ENCODE data around the gene RNF44.

GRCh38 chr5:176540476-176540899 is 3.3 kb upstream of the RNF44 start:
- no peak for TF ChIP-seq ELF1 (IDR thresholded peaks at IDR 0.05; ENCODE audit: borderline replicate concordance, low read depth)
- TF ChIP-seq CTCF (IDR thresholded peaks at IDR 0.05 in 2 of 3, conservative IDR thresholded peaks at IDR 0.05 in 1 of 3; ENCODE audit: borderline replicate concordance in 1 of 3, insufficient read depth in 1 of 3, low read depth in 2 of 3, low read length in 2 of 3): no peak
- TF ChIP-seq SIN3A (IDR thresholded peaks at IDR 0.05; ENCODE audit: low read depth): no peak
- TF ChIP-seq SP1 (IDR thresholded peaks at IDR 0.05; ENCODE audit: low read depth): no peak
- no peak for TF ChIP-seq EZH2phosphoT487 (IDR thresholded peaks at IDR 0.05; ENCODE audit: borderline replicate concordance)
- TF ChIP-seq EZH2 (IDR thresholded peaks at IDR 0.05): no peak
- TF ChIP-seq YY1 (IDR thresholded peaks at IDR 0.05; ENCODE audit: extremely low read depth, insufficient replicate concordance, low read depth, low read length): no peak
- no peak for TF ChIP-seq CBX3 (IDR thresholded peaks at IDR 0.05; ENCODE audit: low read depth)
- no peak for TF ChIP-seq CEBPB (IDR thresholded peaks at IDR 0.05; ENCODE audit: low read depth)
- TF ChIP-seq POLR2AphosphoS5 (IDR thresholded peaks at IDR 0.05; ENCODE audit: low read depth, low read length): no peak
- no peak for TF ChIP-seq POLR2A (IDR thresholded peaks at IDR 0.05; ENCODE audit: borderline replicate concordance, extremely low read depth, insufficient read depth, insufficient read length)
